ENCODE data around the gene DVL1.

DVL1 gene

DNA sequence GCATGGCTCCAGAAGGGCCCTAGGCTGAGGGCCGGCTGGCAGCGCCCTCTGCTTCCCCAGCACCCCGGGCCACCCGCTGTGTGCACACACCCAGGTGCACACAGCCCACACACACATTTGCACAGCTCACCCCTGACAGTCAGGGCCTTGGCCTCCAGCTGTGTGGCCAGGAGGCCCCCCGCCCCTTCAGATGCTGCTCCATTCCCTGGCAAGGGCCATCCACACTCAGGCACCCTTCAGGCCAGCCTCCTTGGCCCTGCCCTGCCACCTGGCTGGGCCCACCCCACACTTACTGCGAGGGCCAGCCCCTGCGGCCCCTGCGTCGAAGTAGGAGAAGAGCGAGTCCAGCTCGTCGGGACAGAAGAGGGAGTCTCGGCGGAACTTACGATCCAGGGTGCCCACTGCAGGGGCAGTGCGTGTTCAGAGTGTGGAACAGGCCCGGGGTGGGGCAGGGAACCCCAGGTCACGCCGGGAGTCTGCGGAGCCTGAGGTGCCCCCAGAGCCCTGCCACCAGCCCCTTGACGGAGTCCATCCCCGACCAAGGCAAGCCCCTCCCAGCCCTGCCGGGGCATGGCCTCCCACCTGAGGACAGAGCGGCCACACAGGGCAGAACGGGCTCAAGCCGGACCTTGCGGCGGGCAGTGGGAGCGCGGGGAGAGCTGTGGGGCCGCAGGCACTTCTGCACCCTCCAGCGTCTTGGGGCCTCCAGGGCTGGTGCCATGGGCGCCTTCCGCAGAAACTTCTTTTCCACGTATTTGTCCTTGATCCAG is 53.9 kb downstream of the DVL1 start:
- no peak for DNase-seq

DNA sequence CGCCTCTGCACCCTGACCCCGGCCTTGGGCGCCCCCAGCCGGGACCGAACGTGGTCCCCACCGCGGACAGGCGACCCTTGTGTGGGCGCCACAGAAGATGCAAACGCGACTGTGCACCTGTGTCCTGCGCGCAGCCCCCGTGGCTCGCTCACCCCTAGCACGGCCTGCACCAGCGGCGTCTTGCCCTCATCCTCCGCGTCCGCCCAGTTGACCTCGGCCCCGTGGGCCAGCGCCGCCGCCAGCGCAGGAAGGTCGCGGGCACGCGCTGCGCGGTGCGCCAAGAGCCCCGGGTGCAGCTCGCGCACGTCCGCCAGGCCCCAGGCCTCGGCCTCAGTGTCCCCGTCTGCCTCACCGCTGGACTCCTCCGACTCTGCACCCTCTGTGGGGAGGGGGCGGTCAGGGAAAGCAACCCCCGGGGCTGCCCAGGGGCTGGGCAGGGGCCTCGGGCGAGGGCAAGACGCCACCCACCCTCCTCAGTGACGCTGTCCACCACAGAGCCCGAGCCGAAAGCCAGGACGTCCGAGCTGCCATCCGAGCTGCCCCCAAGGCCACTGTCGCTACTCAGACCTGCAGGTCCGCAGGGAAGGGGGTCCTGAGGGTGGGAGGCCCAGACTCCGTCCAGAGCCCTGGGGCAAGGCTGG is 54.8 kb downstream of the DVL1 start:
- no peak for DNase-seq

DNA sequence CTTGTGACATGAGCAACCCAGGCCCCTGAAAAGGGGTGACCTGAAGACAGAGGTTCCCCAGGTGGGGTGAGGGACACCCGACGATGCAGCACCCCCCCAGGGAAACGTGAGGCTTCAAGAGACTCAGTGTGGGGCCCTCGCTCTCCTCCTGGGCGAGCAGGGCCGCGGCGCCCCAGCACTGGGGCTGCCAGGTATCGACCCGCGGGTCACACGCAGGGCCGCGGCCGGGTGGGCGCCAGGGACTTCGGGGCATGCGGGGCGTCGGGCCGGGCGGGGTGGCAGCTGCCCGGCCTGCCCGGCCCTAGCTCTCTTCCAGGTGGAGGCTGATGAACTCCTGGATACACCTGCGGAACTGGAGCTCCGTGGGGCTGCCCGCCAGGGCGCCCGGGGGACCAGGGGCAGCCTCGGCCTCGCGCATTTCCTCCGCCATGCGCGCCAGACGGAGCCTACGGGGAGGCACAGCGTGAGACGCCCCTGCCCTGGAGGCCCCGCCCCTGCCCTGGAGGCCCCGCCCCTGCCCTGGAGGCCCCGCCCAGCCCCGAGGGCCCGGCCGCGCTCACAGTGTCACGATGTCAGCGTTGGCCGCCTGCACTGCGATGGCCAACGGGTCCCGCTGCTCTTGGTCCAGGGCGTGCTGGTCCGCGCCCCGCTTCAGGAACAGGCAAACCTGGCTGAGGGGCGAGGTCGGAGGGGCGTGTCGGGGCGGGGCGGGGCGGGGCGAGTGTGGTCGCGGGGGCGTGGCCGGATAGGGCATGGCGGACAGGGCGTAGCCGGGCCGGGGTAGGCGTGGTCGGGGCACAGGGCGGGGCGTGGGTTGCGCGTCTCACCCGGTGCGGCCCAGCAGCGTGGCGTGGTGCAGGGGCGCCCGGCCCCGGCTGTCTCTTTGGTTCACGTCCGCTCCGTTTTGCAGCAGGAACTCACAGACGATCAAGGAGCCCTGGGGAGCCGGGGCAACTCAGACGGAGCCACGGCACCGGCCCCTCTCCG is 55.7 kb downstream of the DVL1 start:
- no peak for DNase-seq

DNA sequence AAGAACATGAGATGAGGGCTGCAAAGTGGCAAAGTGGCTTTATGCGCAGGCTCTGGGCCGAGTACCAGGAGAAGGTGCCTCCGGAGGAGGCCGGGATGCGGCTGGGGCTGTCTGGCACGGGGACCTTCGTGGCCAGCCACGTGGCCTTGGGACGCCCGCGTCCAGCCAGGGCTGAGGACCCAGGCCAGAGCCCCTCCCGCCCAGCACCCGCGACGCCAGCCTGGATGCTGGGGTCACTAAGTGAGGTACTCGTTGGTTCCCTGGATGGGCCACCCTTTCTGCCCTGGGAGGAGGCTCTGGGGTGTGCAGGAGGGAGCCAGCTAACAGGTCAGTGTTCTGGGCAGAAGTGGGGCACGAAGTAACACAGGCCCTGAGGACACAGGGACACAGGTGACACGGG is 56.4 kb downstream of the DVL1 start:
- no peak for DNase-seq

DNA sequence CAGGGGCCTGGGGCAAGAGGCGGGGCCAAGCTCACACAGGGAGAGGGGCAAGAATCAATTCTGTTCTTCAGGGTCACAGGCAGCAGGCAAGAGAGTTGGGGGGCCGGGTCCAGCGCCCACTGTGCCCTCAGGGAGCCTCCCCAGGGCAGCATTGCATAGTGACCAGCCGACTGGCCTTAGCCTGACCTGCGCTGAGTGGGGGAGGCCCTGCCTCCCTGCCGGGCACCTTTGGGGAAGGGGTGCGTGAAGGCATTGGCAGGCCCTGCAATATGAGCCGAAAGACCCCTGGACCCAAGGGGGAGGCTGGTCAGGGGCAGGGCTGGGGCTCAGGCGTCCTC is 56.8 kb downstream of the DVL1 start:
- DNase-seq = no peak

DNA sequence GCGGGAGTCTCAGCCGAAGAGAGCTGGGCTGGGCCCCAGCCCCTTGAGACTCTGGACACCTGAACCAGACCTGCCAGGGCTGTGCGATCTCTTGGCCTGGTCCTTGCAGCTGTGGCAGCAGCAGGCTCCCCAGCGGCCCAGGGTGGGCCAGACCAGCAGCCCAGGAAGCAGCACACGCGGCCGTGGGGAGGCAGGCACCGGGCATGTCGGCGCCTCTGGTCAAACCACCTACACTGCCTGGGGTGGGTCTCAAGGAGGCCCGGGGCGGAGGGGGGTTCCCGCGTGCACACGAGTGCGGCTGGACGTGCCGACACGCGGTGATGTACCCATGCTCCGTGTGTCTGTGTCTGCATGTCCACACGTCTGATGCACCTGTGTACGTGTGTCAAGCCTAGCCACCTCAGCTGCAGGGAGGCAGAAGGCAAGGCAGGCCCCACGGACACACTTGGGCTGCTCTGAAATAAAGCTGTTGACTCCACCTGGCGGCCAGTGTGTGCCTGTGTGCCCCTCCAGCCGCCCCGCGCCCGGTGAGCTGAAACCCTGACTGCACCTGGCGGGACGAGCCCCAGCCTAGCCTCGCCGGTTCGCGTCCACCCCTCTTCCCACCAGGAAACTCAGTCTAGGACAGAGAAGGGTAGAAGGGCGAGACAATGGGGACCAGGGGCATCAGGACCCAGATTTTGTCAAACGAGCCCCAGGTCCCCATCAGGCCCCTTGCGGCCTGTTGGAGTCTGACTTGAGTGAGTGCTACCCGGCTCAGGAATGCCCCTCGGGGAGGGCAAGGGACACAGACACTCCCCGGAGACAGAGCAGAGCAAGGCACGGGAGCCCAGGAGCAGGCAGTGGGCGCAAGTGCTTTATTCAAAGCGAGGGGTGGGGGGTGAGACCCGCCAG is 57.4 kb downstream of the DVL1 start:
- peak in 1 of 2 experiments; percentile 69 for DNase-seq

DNA sequence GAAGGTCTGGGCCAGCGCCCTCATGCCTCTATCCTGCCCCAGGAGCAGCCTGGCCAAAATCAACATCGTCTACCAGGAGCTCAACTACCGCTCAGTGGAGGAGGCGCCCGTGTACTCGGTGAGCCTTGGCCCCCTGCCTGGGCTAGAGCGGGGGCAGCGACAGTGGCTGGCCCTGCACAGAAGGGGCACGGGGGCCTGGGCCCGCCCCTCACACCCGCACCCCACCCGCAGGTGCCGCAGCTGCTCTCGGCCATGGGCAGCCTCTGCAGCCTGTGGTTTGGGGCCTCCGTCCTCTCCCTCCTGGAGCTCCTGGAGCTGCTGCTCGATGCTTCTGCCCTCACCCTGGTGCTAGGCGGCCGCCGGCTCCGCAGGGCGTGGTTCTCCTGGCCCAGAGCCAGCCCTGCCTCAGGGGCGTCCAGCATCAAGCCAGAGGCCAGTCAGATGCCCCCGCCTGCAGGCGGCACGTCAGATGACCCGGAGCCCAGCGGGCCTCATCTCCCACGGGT is 58.1 kb downstream of the DVL1 start:
- no peak for DNase-seq

DNA sequence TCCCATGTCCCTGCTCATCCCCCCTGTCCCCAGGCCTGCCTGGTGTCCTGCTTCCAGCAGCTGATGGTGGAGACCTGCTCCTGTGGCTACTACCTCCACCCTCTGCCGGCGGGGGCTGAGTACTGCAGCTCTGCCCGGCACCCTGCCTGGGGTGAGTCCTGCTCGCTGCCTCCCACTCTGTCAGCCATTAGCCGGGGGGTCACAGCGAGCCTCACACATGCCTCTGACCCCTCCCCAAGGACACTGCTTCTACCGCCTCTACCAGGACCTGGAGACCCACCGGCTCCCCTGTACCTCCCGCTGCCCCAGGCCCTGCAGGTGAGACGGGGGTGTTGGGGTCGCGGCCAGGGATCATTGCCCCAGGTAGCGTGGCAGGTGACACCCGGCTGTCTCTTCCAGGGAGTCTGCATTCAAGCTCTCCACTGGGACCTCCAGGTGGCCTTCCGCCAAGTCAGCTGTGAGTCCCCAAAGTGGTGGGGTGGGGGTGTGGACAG is 58.9 kb downstream of the DVL1 start:
- peak in 1 of 2 experiments; percentile 50 for DNase-seq

DNA sequence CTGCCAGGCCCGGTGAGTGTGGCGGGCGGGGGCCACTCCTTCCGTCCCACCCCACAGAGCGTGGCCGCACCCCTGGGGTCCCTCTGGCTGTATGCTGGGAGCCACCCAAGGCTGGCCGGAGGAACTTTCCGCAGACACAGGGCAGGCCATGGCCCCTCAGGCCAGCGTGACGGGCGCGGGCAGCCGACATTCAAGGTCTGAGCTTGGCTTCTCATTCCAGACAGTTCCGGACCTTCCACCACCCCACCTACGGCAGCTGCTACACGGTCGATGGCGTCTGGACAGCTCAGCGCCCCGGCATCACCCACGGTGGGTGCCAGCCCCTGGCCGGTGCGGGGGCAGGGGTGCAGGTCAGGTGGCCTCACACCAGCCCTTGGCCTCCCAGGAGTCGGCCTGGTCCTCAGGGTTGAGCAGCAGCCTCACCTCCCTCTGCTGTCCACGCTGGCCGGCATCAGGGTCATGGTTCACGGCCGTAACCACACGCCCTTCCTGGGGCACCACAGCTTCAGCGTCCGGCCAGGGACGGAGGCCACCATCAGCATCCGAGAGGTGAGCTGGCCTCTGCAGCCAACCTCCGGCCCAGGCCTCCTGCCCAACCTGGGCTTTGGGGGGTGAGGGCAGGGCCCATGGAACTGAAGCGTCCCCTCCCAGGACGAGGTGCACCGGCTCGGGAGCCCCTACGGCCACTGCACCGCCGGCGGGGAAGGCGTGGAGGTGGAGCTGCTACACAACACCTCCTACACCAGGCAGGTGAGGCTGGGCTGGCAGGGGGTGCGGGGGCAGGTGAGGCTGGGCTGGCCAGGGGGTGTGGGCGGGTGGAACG is 61.7 kb downstream of the DVL1 start:
- DNase-seq = no peak

DNA sequence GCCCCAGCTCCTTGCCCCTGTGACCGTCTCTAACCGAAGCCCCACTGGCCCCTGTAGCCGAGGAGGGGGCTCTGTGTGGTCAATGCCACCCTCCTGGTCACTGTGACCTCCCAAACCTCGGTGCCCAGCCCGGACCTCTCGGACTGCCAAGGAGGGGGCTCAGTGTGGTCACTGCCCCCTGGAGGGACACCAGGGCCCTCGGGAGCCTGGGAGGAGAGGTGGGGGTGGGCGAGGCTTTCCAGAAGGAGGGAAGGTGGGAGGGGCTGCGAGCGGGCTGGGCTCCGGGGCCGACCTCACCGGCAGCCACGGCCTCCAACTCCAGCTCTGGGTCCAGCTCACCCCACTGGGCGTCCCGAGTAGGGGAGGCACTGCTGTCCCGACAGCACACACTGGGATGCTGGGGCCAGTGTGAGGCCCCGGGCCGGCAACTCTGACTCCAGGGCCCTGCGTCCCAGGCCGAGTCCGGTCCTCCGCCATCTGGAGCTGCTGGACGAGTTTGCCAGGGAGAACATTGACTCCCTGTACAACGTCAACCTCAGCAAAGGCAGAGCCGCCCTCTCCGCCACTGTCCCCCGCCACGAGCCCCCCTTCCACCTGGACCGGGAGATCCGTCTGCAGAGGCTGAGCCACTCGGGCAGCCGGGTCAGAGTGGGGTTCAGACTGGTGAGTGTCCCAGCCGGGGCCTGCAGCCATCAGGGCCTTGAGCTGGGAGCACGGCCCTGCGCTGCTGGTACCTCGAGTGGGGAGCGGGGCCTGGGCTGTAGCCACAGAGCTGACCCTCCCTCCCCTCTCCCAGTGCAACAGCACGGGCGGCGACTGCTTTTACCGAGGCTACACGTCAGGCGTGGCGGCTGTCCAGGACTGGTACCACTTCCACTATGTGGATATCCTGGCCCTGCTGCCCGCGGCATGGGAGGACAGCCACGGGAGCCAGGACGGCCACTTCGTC is 62.6 kb downstream of the DVL1 start:
- DNase-seq = no peak

DNA sequence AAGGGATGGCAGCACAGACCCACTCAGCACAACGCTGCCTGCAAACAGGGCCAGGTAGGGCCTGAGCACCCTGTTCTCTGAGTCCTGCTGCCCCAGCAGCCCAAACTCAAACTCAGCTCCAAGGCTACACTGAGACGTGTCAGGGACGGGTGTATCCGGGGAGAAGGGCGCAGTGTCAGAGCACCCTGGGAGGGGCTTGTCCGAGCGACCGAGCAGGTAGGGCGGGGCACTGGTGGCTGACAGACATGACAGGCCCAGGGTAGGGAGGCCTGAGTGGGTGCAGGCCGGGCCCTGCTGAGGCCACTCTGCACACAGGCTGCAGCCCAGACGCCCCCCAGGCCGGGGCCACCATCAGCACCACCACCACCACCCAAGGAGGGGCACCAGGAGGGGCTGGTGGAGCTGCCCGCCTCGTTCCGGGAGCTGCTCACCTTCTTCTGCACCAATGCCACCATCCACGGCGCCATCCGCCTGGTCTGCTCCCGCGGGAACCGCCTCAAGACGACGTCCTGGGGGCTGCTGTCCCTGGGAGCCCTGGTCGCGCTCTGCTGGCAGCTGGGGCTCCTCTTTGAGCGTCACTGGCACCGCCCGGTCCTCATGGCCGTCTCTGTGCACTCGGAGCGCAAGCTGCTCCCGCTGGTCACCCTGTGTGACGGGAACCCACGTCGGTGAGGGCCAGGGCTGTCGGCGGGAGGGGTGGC is 63.5 kb downstream of the DVL1 start:
- DNase-seq = peak in 1 of 2 experiments; percentile 28
